BLaER1 treated with 17β-estradiol and CSF1 and Interleukin-3, amounts not matched to agents 10 nM and 100 nM (cell line): ENCODE data around the gene LYPD6B.
A peak's percentile ranks its signal among the peaks of the same experiment; 100 is the strongest.

Source experiments
- H3K27ac ChIP-seq, 11 experiments: shearing (Covaris generic); formaldehyde crosslinking; 2 replicates each; pipeline ENCODE4 v1.8.1; 2022
- H3K27me3 ChIP-seq, 11 experiments: shearing (Covaris generic); formaldehyde crosslinking; 2 replicates each; pipeline ENCODE4 v1.8.1; 2022
- H3K36me3 ChIP-seq, 11 experiments: shearing (Covaris generic); formaldehyde crosslinking; 2 replicates each; pipeline ENCODE4 v1.8.1; 2022
- H3K4me1 ChIP-seq, 10 experiments: shearing (Covaris generic); formaldehyde crosslinking; 2 replicates each; pipeline ENCODE4 v1.8.1; 2022
- H3K4me2 ChIP-seq, 11 experiments: shearing (Covaris generic); formaldehyde crosslinking; 2 replicates each; pipeline ENCODE4 v1.8.1; 2022
- H3K4me3 ChIP-seq, 10 experiments: shearing (Covaris generic); formaldehyde crosslinking; 2 replicates each; pipeline ENCODE4 v1.8.1; 2022
- H3K9ac ChIP-seq, 11 experiments: shearing (Covaris generic); formaldehyde crosslinking; 2 replicates each; pipeline ENCODE4 v1.8.1; 2022
- H3K9me3 ChIP-seq, 11 experiments: shearing (Covaris generic); formaldehyde crosslinking; replicated peaks in 1 of 11; 2 replicates each; pipeline ENCODE4 v1.8.1; 2022
- H4K20me1 ChIP-seq, 11 experiments: shearing (Covaris generic); formaldehyde crosslinking; 2 replicates each; pipeline ENCODE4 v1.8.1; 2022
- Cebpa-rat ChIP-seq, 11 experiments: shearing (Covaris generic); IDR thresholded peaks; 2 replicates each; pipeline ENCODE4 v1.8.1; 2022

LYPD6B gene

GRCh38 chr2:149033716-149034115 lies 4.8 kb upstream of the LYPD6B start:
- Histone ChIP-seq H3K9ac (no peak overlapping the region), H3K27me3 (no peaks in the 10 kb centered on the region), H3K4me2 (no peak overlapping the region), H3K36me3 (no peaks in the 10 kb centered on the region), H3K4me3 (no peak overlapping the region), H3K4me1 (peaks cover 8 to 22% (median 12%) of the 10 kb centered on the region in 10 experiments; a peak in 19 of 20 replicates), H3K27ac (no peak overlapping the region), H4K20me1 (no peaks in the 10 kb centered on the region), H3K9me3 (peaks cover 0 to 6% (median 5%) of the 10 kb centered on the region in 11 experiments; a peak in 14 of 22 replicates)
- TF ChIP-seq Cebpa-rat (IDR thresholded peaks at IDR 0.05) = no peak

DNA sequence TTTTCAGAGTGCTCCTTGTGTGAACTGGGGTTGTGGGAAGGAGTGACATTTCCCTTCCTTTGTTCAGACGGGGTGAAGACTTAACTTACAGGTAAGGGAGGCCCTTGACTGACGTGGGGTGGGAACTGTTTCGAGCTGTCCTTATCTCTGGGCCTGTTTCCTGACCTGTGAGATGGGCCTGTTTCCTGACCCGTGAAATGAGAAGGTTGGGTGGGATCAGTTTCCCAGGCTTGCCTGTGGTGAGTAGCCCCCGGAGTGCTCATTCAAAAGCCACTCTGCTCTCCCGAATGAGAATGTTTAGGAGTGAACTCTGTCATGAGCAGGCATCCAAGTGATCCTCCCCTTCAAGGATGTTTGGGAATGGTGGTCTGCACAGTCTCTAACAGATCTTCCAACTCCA lies 4.1 kb upstream of the LYPD6B start:
- Histone ChIP-seq H3K4me2 (no peak overlapping the region), H3K27me3 (no peaks in the 10 kb centered on the region), H4K20me1 (no peaks in the 10 kb centered on the region), H3K4me3 (no peak overlapping the region), H3K36me3 (no peaks in the 10 kb centered on the region), H3K4me1 (peaks cover 8 to 22% (median 12%) of the 10 kb centered on the region in 10 experiments; a peak in 19 of 20 replicates), H3K27ac (no peak overlapping the region), H3K9me3 (peaks cover 0 to 12% (median 9%) of the 10 kb centered on the region in 11 experiments; a peak in 15 of 22 replicates), H3K9ac (no peak overlapping the region)
- no peak for TF ChIP-seq Cebpa-rat (IDR thresholded peaks at IDR 0.05)

GRCh38 chr2:149036507-149037293 lies 1.8 kb upstream of the LYPD6B start:
- Histone ChIP-seq H3K27ac (no peak overlapping the region), H3K4me3 (no peak overlapping the region), H3K4me1 (peaks cover 7 to 19% (median 11%) of the 10 kb centered on the region in 10 experiments; a peak in 19 of 20 replicates), H4K20me1 (no peaks in the 10 kb centered on the region), H3K27me3 (no peaks in the 10 kb centered on the region), H3K4me2 (peak overlapping the region in 3 of 11 experiments; percentile 10 to 18 (median 11); a peak in 3 of 22 replicates), H3K9ac (no peak overlapping the region), H3K9me3 (peaks cover 0 to 12% (median 9%) of the 10 kb centered on the region in 11 experiments; a peak in 15 of 22 replicates), H3K36me3 (no peaks in the 10 kb centered on the region)
- no peak for TF ChIP-seq Cebpa-rat (IDR thresholded peaks at IDR 0.05)

DNA sequence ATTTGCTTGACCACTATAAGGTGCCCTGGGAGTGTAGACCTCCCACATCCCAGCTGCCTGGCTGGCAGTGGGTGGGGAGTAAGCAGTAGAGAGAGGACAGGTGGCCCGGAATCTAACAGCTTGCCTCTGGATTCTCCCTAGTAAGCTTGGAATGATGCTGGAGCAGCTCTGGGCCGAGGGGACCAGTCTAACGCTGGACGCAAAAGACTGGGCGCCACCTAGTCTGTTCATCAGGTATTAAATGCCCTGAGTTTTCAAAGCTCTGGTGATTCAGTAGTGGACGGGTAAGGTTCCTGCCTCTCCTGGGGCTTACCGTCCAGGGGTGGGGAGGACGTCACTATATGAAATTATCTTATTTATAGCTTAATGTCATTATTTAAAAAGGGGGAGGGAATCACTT lies 648 bp upstream of the LYPD6B start:
- Histone ChIP-seq H3K9me3 (peaks cover 0 to 12% (median 9%) of the 10 kb centered on the region in 11 experiments; a peak in 15 of 22 replicates), H3K36me3 (no peaks in the 10 kb centered on the region), H3K27ac (no peak overlapping the region), H3K4me1 (peaks cover 0 to 8% (median 2%) of the 10 kb centered on the region in 10 experiments; a peak in 6 of 20 replicates), H4K20me1 (no peaks in the 10 kb centered on the region), H3K27me3 (no peaks in the 10 kb centered on the region), H3K9ac (no peak overlapping the region), H3K4me3 (no peak overlapping the region), H3K4me2 (no peak overlapping the region)
- no peak for TF ChIP-seq Cebpa-rat (IDR thresholded peaks at IDR 0.05)

DNA sequence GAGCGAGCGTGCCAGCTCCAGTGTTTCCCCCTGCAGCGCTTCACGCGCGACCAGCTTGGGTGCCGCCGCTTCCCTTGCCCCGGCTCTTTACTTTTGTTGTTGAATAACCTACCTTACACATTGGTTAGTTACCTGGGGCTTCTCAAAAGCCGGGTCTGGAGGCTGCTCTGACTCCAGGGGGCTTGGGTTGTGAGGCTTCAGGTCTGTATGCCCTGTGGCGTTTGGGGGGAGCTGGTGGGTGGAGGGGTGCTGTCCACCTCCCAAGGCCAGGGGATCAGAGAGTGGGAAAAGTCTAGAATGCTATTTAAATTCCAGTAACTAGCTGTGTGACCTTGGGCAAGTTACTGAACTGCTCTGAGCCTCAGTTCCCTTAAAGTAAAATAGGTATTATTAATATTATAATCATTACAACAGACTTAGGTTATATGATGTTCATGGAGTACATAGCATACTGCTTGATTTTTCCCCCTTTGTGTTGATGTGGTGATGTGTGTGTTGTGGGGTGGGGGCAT lies 770 bp downstream of the LYPD6B start:
- H4K20me1 ChIP-seq = no peaks in the 10 kb centered on the region
- H3K4me1 ChIP-seq = peaks cover 0 to 8% (median 2%) of the 10 kb centered on the region in 10 experiments; a peak in 6 of 20 replicates
- no peaks in the 10 kb centered on the region for H3K27me3 ChIP-seq
- H3K4me2 ChIP-seq = no peak overlapping the region
- H3K4me3 ChIP-seq = no peak overlapping the region
- H3K9ac ChIP-seq = no peak overlapping the region
- TF ChIP-seq Cebpa-rat (IDR thresholded peaks at IDR 0.05) = no peak
- H3K36me3 ChIP-seq = no peaks in the 10 kb centered on the region
- no peak overlapping the region for H3K27ac ChIP-seq
- H3K9me3 ChIP-seq = peaks cover 0 to 12% (median 9%) of the 10 kb centered on the region in 11 experiments; a peak in 15 of 22 replicates

- Histone ChIP-seq H3K4me1 (peaks cover 0 to 8% (median 2%) of the 10 kb centered on the region in 10 experiments; a peak in 6 of 20 replicates), H3K9me3 (peaks cover 0 to 13% (median 9%) of the 10 kb centered on the region in 11 experiments; a peak in 16 of 22 replicates), H3K4me3 (no peak overlapping the region), H3K4me2 (no peak overlapping the region), H3K27me3 (no peaks in the 10 kb centered on the region), H3K36me3 (no peaks in the 10 kb centered on the region), H3K27ac (no peak overlapping the region), H3K9ac (no peak overlapping the region), H4K20me1 (no peaks in the 10 kb centered on the region)
- TF ChIP-seq Cebpa-rat (IDR thresholded peaks at IDR 0.05) = no peak
Measured at GRCh38 chr2:149040451-149040850, 2.0 kb downstream of the LYPD6B start.

GRCh38 chr2:149041482-149041881 lies 3.0 kb downstream of the LYPD6B start:
- H3K4me1 ChIP-seq = peaks cover 0 to 5% (median 2%) of the 10 kb centered on the region in 10 experiments; a peak in 6 of 20 replicates
- TF ChIP-seq Cebpa-rat (IDR thresholded peaks at IDR 0.05) = no peak
- H3K36me3 ChIP-seq = no peaks in the 10 kb centered on the region
- H4K20me1 ChIP-seq = no peaks in the 10 kb centered on the region
- no peak overlapping the region for H3K4me2 ChIP-seq
- no peaks in the 10 kb centered on the region for H3K27me3 ChIP-seq
- no peak overlapping the region for H3K27ac ChIP-seq
- H3K9ac ChIP-seq = no peak overlapping the region
- H3K4me3 ChIP-seq = no peak overlapping the region
- peaks cover 8 to 22% (median 10%) of the 10 kb centered on the region in 11 experiments; a peak in 20 of 22 replicates for H3K9me3 ChIP-seq

DNA sequence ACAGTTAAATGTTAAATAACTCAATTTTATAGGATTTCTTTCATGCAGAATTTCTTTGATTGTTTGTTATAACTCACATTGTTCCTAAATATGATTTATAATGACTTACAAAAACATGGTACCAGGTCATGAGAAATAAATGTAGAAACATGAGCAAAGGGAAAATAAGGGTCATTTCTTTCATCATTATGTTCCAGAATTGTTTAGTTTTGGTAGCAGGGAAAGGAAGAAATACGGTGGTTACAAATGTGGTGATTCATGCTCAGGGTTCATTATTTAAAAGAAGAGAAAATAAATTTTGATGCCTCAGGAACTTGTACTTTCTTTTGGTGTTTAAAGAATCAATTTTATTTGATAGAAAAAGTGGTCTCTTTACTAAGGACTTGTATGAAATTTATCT lies 4.4 kb downstream of the LYPD6B start:
- no peak overlapping the region for H3K27ac ChIP-seq
- H3K4me2 ChIP-seq = no peak overlapping the region
- H3K9me3 ChIP-seq = peaks cover 18 to 35% (median 23%) of the 10 kb centered on the region in 11 experiments
- no peak for TF ChIP-seq Cebpa-rat (IDR thresholded peaks at IDR 0.05)
- H3K4me3 ChIP-seq = no peak overlapping the region
- H3K27me3 ChIP-seq = no peaks in the 10 kb centered on the region
- H3K36me3 ChIP-seq = no peaks in the 10 kb centered on the region
- H3K9ac ChIP-seq = no peak overlapping the region
- no peaks in the 10 kb centered on the region for H3K4me1 ChIP-seq
- H4K20me1 ChIP-seq = no peaks in the 10 kb centered on the region

- no peaks in the 10 kb centered on the region for H3K27me3 ChIP-seq
- no peak overlapping the region for H3K27ac ChIP-seq
- H3K9me3 ChIP-seq = peaks cover 14 to 33% (median 27%) of the 10 kb centered on the region in 11 experiments; a peak in 20 of 22 replicates
- no peaks in the 10 kb centered on the region for H3K36me3 ChIP-seq
- no peak overlapping the region for H3K4me2 ChIP-seq
- H3K4me3 ChIP-seq = no peak overlapping the region
- TF ChIP-seq Cebpa-rat (IDR thresholded peaks at IDR 0.05) = no peak
- no peaks in the 10 kb centered on the region for H3K4me1 ChIP-seq
- no peak overlapping the region for H3K9ac ChIP-seq
- H4K20me1 ChIP-seq = no peaks in the 10 kb centered on the region
Measured at GRCh38 chr2:149044500-149044899, 6.0 kb downstream of the LYPD6B start.
